HepG2 (cell line): ENCODE data around the gene TMEM35A. TPM values are rescaled to one million over a fixed set of nuclear protein-coding genes. Genes with fewer than 3 reads are reported as not detected.

Experiments used
- GATA4 ChIP-seq: sonication (generic); IDR thresholded peaks from 2 replicates; pipeline ENCODE4 v1.6.1; 2016; ENCODE audit warnings: antibody characterized with exemption, low read depth, borderline replicate concordance
- ZNF775 ChIP-seq: sonication (generic); formaldehyde crosslinking; IDR thresholded peaks from 2 replicates; pipeline ENCODE4 v1.4.0; 2020; ENCODE audit warnings: missing genetic modification reagents, mild to moderate bottlenecking, moderate library complexity, borderline replicate concordance
- polyA plus RNA-seq, 8 experiments: library from polyadenylated mRNA; depleted of rRNA in 3 of 8; stranded (reverse) in 7 of 8; unstranded in 1 of 8; fragments of >200 nt; fragmentation: Illumina TruSeq in 4 of 8; extraction: Trizol in 4 of 8; gene quantifications; 2 replicates each; pipeline versions ENCODE4 v1.2.1 to v1.2.3, GENCODE V29; 2011 to 2016; ENCODE audit warnings: low read depth in 4 of 8, missing spikeins in 1 of 8, mixed read lengths in 1 of 8; ENCODE audit not compliant: insufficient read depth in 1 of 8
- total RNA-seq, 5 experiments: library from RNA; depleted of rRNA; stranded (reverse); fragments of >200 nt; fragmentation: Illumina TruSeq; extraction: Trizol; gene quantifications; 2 replicates each; pipeline ENCODE4 v1.2.3, GENCODE V29; 2016; ENCODE audit warnings: low read depth in 1 of 5
- TF ChIP-seq, protein P1 (sequence below): sonication (generic); formaldehyde crosslinking; IDR thresholded peaks from 2 replicates; pipeline ENCODE4 v1.5.1; 2020; ENCODE audit warnings: missing genetic modification reagents, mild to moderate bottlenecking, borderline replicate concordance

TMEM35A gene
- total and polyA plus RNA-seq, 2 of the 13 experiments (the other 11 are each of a cell fraction or from before 2014, with no cell fraction given) = 0.03 TPM; not detected in 1

DNA sequence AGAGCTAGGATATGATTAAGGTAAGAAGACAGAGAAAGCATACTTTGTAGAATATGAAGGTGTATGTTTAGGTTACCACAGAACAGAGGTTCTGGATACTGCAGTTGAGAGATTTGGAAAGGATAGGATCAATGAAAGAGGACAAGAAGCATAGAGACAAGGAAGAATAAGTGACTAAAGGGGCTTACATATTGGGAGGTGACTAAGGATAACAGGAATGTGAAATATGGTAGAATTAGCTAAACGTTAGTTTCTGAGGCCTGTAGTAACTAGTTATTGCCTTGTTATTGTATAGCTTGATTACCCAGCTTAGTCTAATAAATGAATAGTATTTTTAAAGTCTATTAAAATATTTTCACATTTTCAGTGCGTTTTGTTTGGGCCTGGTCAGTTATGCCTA lies 57.6 kb downstream of the TMEM35A start (continued):
- TF ChIP-seq, protein P1, sequence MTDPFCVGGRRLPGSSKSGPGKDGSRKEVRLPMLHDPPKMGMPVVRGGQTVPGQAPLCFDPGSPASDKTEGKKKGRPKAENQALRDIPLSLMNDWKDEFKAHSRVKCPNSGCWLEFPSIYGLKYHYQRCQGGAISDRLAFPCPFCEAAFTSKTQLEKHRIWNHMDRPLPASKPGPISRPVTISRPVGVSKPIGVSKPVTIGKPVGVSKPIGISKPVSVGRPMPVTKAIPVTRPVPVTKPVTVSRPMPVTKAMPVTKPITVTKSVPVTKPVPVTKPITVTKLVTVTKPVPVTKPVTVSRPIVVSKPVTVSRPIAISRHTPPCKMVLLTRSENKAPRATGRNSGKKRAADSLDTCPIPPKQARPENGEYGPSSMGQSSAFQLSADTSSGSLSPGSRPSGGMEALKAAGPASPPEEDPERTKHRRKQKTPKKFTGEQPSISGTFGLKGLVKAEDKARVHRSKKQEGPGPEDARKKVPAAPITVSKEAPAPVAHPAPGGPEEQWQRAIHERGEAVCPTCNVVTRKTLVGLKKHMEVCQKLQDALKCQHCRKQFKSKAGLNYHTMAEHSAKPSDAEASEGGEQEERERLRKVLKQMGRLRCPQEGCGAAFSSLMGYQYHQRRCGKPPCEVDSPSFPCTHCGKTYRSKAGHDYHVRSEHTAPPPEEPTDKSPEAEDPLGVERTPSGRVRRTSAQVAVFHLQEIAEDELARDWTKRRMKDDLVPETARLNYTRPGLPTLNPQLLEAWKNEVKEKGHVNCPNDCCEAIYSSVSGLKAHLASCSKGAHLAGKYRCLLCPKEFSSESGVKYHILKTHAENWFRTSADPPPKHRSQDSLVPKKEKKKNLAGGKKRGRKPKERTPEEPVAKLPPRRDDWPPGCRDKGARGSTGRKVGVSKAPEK (CRISPR knock-in tag) = no peak
- TF ChIP-seq GATA4 = no peak
- no peak for TF ChIP-seq ZNF775 (CRISPR knock-in tag)

Other genes starting within 250 kb of the TMEM35A start
- not detected in 2 replicates for gene NOX1, start 204.5 kb upstream of the TMEM35A start, total RNA-seq (2016; rRNA removed; fragmentation: Illumina TruSeq; extraction: Trizol)
- gene NOX1, start 204.5 kb upstream of the TMEM35A start, polyA plus RNA-seq (2011; rRNA removed) = 0.07 and 0.10 TPM in 2 replicates
- not detected in 2 replicates for gene XKRX, start 150.0 kb upstream of the TMEM35A start, total RNA-seq (2016; rRNA removed; fragmentation: Illumina TruSeq; extraction: Trizol)
- not detected in 2 replicates for gene XKRX, start 150.0 kb upstream of the TMEM35A start, polyA plus RNA-seq (2011; rRNA removed)
- not detected in 2 replicates for gene ARL13A, start 109.2 kb upstream of the TMEM35A start, total RNA-seq (2016; rRNA removed; fragmentation: Illumina TruSeq; extraction: Trizol)
- not detected in 2 replicates for gene ARL13A, start 109.2 kb upstream of the TMEM35A start, polyA plus RNA-seq (2011; rRNA removed)
- 11.2 and 13.0 TPM in 2 replicates for gene TRMT2B, start 26.8 kb upstream of the TMEM35A start, total RNA-seq (2016; rRNA removed; fragmentation: Illumina TruSeq; extraction: Trizol)
- gene TRMT2B, start 26.8 kb upstream of the TMEM35A start, polyA plus RNA-seq (2011; rRNA removed) = 6.7 and 7.0 TPM in 2 replicates
- 26.5 and 38.2 TPM in 2 replicates for gene CENPI, start 19.3 kb downstream of the TMEM35A start, total RNA-seq (2016; rRNA removed; fragmentation: Illumina TruSeq; extraction: Trizol)
- gene CENPI, start 19.3 kb downstream of the TMEM35A start, polyA plus RNA-seq (2011; rRNA removed) = 3.4 and 5.1 TPM in 2 replicates
- 0.03 and 0.04 TPM in 2 replicates for gene DRP2, start 140.9 kb downstream of the TMEM35A start, total RNA-seq (2016; rRNA removed; fragmentation: Illumina TruSeq; extraction: Trizol)
- 0.07 and 0.09 TPM in 2 replicates for gene DRP2, start 140.9 kb downstream of the TMEM35A start, polyA plus RNA-seq (2011; rRNA removed)
- gene TAF7L, start 212.5 kb downstream of the TMEM35A start, total RNA-seq (2016; rRNA removed; fragmentation: Illumina TruSeq; extraction: Trizol) = not detected in 2 replicates
- 0.05 TPM in 1 of 2 replicates, not detected in the other for gene TAF7L, start 212.5 kb downstream of the TMEM35A start, polyA plus RNA-seq (2011; rRNA removed)